ENCODE measurements around the gene STYX. TPM values are rescaled to one million over a fixed set of nuclear protein-coding genes. Genes with fewer than 3 reads are reported as not detected.

STYX gene
- total and polyA plus RNA-seq, 2 of the 4 experiments (the other 2 are of a cell fraction), result 5.8 to 7.5 TPM

GRCh38 chr14:52806115-52806514 is 76.1 kb downstream of the STYX start:
- H3K27me3 ChIP-seq (ENCODE audit: control insufficient read depth, insufficient read depth, low read length), result no peaks in the 10 kb centered on the region
- no peak overlapping the region for H4K91ac ChIP-seq (ENCODE audit: insufficient read depth, low read depth, low read length)
- H3K9ac ChIP-seq (ENCODE audit: low read depth, low read length), result no peak overlapping the region
- in situ Hi-C loops (cut with MboI; ENCODE audit: low sequenced_read_pairs), result no loop called here
- no peak overlapping the region for H3K27ac ChIP-seq (ENCODE audit: insufficient read depth, low read length)
- no peak overlapping the region for H3K4me2 ChIP-seq (ENCODE audit: low read depth, low read length)
- TF ChIP-seq SMC3 (IDR thresholded peaks at IDR 0.05; ENCODE audit: low read depth, low read length) (no peak), MAZ (IDR thresholded peaks at IDR 0.05; ENCODE audit: borderline replicate concordance, low read depth, low read length) (no peak), CTCF (conservative IDR thresholded peaks at IDR 0.05; ENCODE audit: low read depth, low read length) (no peak), RCOR1 (IDR thresholded peaks at IDR 0.05; ENCODE audit: insufficient replicate concordance, low read length) (no peak), POLR2A (IDR thresholded peaks at IDR 0.05; ENCODE audit: low read depth, low read length) (no peak), BHLHE40 (IDR thresholded peaks at IDR 0.05; ENCODE audit: low read depth, low read length) (no peak)
- no CpG with 5 or more reads among the region's 4 CpGs for WGBS, 2 experiments (ENCODE audit: extremely low coverage in 2 of 2, insufficient read length in 1 of 2)
- H3K9me1 ChIP-seq (ENCODE audit: insufficient read depth, low read length), result no peaks in the 10 kb centered on the region
- no peak overlapping the region for H3K14ac ChIP-seq (replicated peaks; ENCODE audit: low read depth, low read length)
- no TSS peak for BruUV-seq (replicated peaks)
- POLR2A ChIA-PET (ENCODE audit: unreplicated experiment), result no interaction called here
- DNase-seq, result no peak
- H4K5ac ChIP-seq (ENCODE audit: low read depth, low read length), result no peak overlapping the region
- no peaks in the 10 kb centered on the region for H3K36me3 ChIP-seq (ENCODE audit: control insufficient read depth, insufficient read depth, low read length)
- H3K56ac ChIP-seq (ENCODE audit: extremely low read depth, insufficient read depth, low read length), result no peak overlapping the region
- no peak overlapping the region for H4K8ac ChIP-seq (ENCODE audit: low read depth in 2 of 2, low read length in 2 of 2)
- H2AFZ ChIP-seq (replicated peaks; ENCODE audit: low read length, poor library complexity), result no peak overlapping the region
- no peak overlapping the region for H3K4me3 ChIP-seq (ENCODE audit: insufficient read depth, low read depth, low read length)
- no peak overlapping the region for H3K18ac ChIP-seq (ENCODE audit: low read depth, low read length)
- ATAC-seq (ENCODE audit: low read depth), result no peak
- intact Hi-C loops (cut with micrococcal nuclease), result no loop called here
- H2BK120ac ChIP-seq (ENCODE audit: low read depth, low read length), result no peak overlapping the region
- no peak overlapping the region for H2AK5ac ChIP-seq (ENCODE audit: low read depth, low read length)
- no peaks in the 10 kb centered on the region for H3K9me3 ChIP-seq (ENCODE audit: control insufficient read depth, insufficient read depth, low read length)
- no peak overlapping the region for H2BK5ac ChIP-seq (ENCODE audit: low read depth, low read length, poor library complexity, severe bottlenecking)
- dilution Hi-C loops (cut with HindIII; ENCODE audit: low sequenced_read_pairs, unreplicated experiment), result no loop called here
- H3K79me1 ChIP-seq (ENCODE audit: low read depth in 1 of 2, low read length in 2 of 2), result no peaks in the 10 kb centered on the region
- H3K4me1 ChIP-seq (ENCODE audit: control insufficient read depth, insufficient read depth, low read length), result peaks cover 7% of the 10 kb centered on the region; the same call in 1 of the 2 replicates
- H2BK15ac ChIP-seq (ENCODE audit: low read depth, low read length), result no peak overlapping the region
- H4K20me1 ChIP-seq (ENCODE audit: insufficient read depth, low read length), result no peaks in the 10 kb centered on the region
- CTCF ChIA-PET, result no interaction called here
- H2AK9ac ChIP-seq (replicated peaks; ENCODE audit: low read depth, low read length, poor library complexity), result no peak overlapping the region
- H3K23ac ChIP-seq (ENCODE audit: low read depth, low read length), result no peak overlapping the region
- H2BK20ac ChIP-seq (ENCODE audit: low read depth, low read length), result no peak overlapping the region
- no peak overlapping the region for H3K4ac ChIP-seq (ENCODE audit: low read depth, low read length)
